BLaER1 treated with 17β-estradiol and CSF1 and Interleukin-3, amounts not matched to agents 10 nM and 100 nM (cell line): ENCODE results near the gene ABI3BP.

Source experiments
- H3K27ac ChIP-seq, 11 experiments: shearing (Covaris generic); formaldehyde crosslinking; 2 replicates each; pipeline ENCODE4 v1.8.1; 2022
- H3K27me3 ChIP-seq, 11 experiments: shearing (Covaris generic); formaldehyde crosslinking; 2 replicates each; pipeline ENCODE4 v1.8.1; 2022
- H3K36me3 ChIP-seq, 11 experiments: shearing (Covaris generic); formaldehyde crosslinking; 2 replicates each; pipeline ENCODE4 v1.8.1; 2022
- H3K4me1 ChIP-seq, 10 experiments: shearing (Covaris generic); formaldehyde crosslinking; 2 replicates each; pipeline ENCODE4 v1.8.1; 2022
- H3K4me2 ChIP-seq, 11 experiments: shearing (Covaris generic); formaldehyde crosslinking; 2 replicates each; pipeline ENCODE4 v1.8.1; 2022
- H3K4me3 ChIP-seq, 10 experiments: shearing (Covaris generic); formaldehyde crosslinking; 2 replicates each; pipeline ENCODE4 v1.8.1; 2022
- H3K9ac ChIP-seq, 11 experiments: shearing (Covaris generic); formaldehyde crosslinking; 2 replicates each; pipeline ENCODE4 v1.8.1; 2022
- H3K9me3 ChIP-seq, 11 experiments: shearing (Covaris generic); formaldehyde crosslinking; replicated peaks in 1 of 11; 2 replicates each; pipeline ENCODE4 v1.8.1; 2022
- H4K20me1 ChIP-seq, 11 experiments: shearing (Covaris generic); formaldehyde crosslinking; 2 replicates each; pipeline ENCODE4 v1.8.1; 2022
- Cebpa-rat ChIP-seq, 11 experiments: shearing (Covaris generic); IDR thresholded peaks; 2 replicates each; pipeline ENCODE4 v1.8.1; 2022

ABI3BP gene

DNA sequence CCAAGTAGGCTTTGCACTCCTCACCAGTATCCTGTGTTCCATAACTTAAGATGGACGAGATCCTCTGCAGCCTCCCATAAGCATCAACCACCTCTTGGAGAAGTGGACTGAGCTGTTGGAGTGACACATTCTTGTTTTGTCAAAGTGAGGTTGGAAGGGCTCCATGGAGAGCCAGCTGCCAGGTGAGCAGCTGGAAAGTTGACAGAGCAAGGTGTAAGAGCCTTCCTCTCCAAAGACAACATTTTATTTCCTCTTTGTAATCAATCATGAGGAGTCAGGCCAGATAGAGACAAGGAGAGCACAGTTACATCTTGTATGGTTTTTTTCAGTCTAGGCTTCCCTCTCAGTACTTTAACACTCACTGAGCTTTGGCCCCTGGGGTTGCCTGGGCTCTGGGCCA, 5.1 kb downstream of the ABI3BP start:
- TF ChIP-seq Cebpa-rat (IDR thresholded peaks at IDR 0.05), result no peak
- no peaks in the 10 kb centered on the region for H3K9me3 ChIP-seq
- H3K4me2 ChIP-seq, result no peak overlapping the region
- H3K27me3 ChIP-seq, result no peaks in the 10 kb centered on the region
- no peak overlapping the region for H3K9ac ChIP-seq
- H4K20me1 ChIP-seq, result no peaks in the 10 kb centered on the region
- H3K36me3 ChIP-seq, result no peaks in the 10 kb centered on the region
- no peak overlapping the region for H3K4me3 ChIP-seq
- H3K27ac ChIP-seq, result no peak overlapping the region
- no peaks in the 10 kb centered on the region for H3K4me1 ChIP-seq

- TF ChIP-seq Cebpa-rat (IDR thresholded peaks at IDR 0.05), result no peak
- Histone ChIP-seq H3K4me2 (no peak overlapping the region), H3K4me3 (no peak overlapping the region)
Observed at GRCh38 chr3:100984308-100984707, 8.9 kb downstream of the ABI3BP start.

DNA sequence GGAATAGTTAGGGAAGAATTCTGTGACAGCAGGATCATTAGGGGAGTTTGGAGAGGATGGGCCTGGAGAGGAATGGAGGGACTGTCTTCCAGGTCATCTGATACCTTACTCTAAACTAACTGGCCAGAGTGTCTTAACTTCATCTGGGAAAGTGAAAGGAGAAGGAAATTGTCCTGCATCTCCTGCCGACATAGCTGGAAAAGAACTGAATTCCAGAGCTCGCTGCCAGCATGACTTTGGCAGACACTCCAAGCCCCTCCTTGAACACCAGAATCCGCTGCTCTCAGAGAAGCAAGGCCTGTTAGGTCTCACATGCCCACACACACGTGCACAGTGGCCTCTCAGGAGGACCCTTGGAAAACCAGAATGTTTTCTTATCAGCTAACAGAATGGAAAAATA, 10.5 kb downstream of the ABI3BP start:
- Histone ChIP-seq H3K36me3 (no peaks in the 10 kb centered on the region), H3K4me1 (no peaks in the 10 kb centered on the region), H3K27ac (no peak overlapping the region), H3K9me3 (no peaks in the 10 kb centered on the region), H3K27me3 (no peaks in the 10 kb centered on the region), H4K20me1 (no peaks in the 10 kb centered on the region), H3K4me3 (no peak overlapping the region), H3K4me2 (no peak overlapping the region), H3K9ac (no peak overlapping the region)
- no peak for TF ChIP-seq Cebpa-rat (IDR thresholded peaks at IDR 0.05)

More at GRCh38 chr3:100984308-100984707, 8.9 kb downstream of the ABI3BP start:
- Histone ChIP-seq H3K27ac (no peak overlapping the region), H3K9ac (no peak overlapping the region), H3K9me3 (no peaks in the 10 kb centered on the region), H3K27me3 (no peaks in the 10 kb centered on the region), H3K36me3 (no peaks in the 10 kb centered on the region), H3K4me1 (no peaks in the 10 kb centered on the region), H4K20me1 (no peaks in the 10 kb centered on the region)

DNA sequence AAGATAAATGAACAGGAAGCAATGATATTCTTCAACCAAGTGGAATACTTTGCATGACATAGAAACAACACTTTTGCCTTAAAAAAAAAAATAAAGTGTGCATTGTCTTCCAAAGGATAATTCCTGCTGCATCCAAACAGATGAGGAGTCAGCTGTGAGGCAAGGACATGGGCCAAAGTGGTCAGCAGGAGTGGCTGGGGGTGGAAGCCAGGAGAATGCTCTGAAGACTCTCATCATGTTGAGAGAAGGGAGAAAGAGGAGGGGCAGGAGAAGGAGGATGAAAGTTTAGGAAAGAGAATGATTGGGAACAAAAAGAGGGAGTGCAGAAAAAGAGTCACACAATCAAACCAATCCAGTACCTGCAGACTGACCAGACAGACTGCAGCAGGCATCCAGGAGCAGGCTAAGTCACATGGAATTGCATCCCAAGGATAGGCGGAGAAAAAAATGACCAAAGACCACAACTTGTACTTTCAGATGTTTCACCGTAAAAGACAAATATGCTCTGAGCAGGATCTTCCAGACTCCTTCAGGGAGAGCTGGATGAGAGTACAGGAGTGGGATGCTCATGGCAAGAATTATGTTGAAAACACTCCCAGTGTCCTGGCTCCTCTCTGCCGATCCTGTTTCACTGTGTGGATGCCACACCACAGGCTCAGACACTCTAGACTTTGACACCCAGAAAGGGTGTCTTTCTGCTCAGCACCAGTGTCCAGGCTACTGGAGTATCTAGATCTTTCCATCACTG, 11.9 kb downstream of the ABI3BP start:
- Histone ChIP-seq H3K36me3 (no peaks in the 10 kb centered on the region), H3K9ac (no peak overlapping the region), H3K4me1 (no peaks in the 10 kb centered on the region), H3K4me2 (no peak overlapping the region), H3K9me3 (no peaks in the 10 kb centered on the region), H3K27me3 (no peaks in the 10 kb centered on the region), H3K4me3 (no peak overlapping the region), H4K20me1 (no peaks in the 10 kb centered on the region), H3K27ac (no peak overlapping the region)
- no peak for TF ChIP-seq Cebpa-rat (IDR thresholded peaks at IDR 0.05)

DNA sequence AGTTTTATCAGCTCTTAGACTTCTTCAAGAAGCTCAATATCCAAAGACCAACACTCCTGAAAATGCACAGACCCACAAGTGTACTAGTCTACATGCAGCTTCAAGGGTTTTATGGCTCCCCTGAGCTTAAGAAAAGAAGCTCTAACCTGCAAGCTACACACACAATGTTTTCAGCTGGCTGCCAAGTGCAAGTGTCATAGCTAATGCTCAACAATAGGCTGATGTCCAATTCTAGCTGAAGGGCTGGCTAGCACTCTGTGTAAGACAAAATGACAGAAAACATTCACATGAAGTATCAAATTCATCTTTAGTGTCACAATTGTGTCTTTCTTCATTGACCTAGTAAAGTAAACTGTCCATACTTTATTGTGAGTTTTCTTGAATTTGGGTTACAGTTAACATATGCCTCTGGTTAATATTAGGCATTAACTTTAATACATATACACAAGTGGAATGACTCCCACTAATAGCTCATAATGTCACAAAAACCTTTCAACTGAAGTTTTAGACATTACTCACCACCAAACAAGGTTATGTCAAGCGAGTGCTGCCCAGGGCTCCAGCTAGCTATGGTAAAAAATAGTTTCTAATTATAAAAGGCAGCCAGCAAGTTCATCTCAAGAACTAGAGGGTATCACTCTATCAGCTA, 15.1 kb downstream of the ABI3BP start:
- no peaks in the 10 kb centered on the region for H3K27me3 ChIP-seq
- H3K4me1 ChIP-seq, result no peaks in the 10 kb centered on the region
- no peak overlapping the region for H3K4me2 ChIP-seq
- no peaks in the 10 kb centered on the region for H4K20me1 ChIP-seq
- no peak overlapping the region for H3K27ac ChIP-seq
- no peak overlapping the region for H3K9ac ChIP-seq
- no peak overlapping the region for H3K4me3 ChIP-seq
- TF ChIP-seq Cebpa-rat (IDR thresholded peaks at IDR 0.05), result no peak
- no peaks in the 10 kb centered on the region for H3K36me3 ChIP-seq
- H3K9me3 ChIP-seq, result no peaks in the 10 kb centered on the region

DNA sequence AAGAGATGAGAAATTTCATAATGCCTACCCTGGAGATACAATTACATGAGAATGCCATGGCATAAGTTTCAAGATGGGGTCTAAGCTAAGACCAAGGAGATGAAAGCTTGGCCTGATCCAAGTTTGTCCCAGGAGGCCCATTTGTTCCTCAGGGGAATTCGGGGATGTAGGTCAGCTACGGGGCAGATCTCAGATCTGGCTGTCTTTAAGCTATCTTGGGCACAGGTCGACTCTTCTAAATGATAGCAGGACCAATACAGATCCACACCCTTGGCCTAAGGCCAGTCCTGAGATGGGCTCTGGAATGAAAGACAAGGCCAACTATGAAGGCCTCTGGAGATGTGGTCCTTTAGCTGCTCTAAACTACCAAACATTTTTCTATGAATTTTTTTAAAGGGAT, 16.6 kb downstream of the ABI3BP start:
- Histone ChIP-seq H3K27ac (no peak overlapping the region), H4K20me1 (no peaks in the 10 kb centered on the region), H3K4me3 (no peak overlapping the region), H3K36me3 (no peaks in the 10 kb centered on the region), H3K9me3 (no peaks in the 10 kb centered on the region), H3K9ac (no peak overlapping the region), H3K4me1 (no peaks in the 10 kb centered on the region), H3K4me2 (no peak overlapping the region), H3K27me3 (no peaks in the 10 kb centered on the region)
- TF ChIP-seq Cebpa-rat (IDR thresholded peaks at IDR 0.05), result no peak

DNA sequence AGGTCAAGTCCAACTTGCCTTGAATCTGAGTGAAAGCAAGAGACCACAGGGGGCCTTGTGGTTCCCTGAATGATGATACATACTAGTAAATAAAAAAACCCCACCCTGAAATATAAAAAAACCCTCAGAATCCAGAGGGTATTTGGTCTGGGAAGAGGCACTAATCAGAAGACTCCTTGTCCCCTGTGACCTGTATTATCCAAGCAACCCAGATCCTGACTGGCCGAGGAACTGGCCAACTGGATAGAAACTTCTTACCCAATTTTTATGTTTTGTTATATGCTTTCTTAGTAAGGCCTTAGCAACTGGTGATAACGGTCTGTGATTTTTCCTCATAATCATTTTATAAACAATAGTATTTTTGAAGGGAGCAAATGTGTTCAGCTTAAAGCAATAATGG, 17.5 kb downstream of the ABI3BP start:
- Histone ChIP-seq H3K36me3 (no peaks in the 10 kb centered on the region), H3K27me3 (no peaks in the 10 kb centered on the region), H3K9ac (no peak overlapping the region), H3K4me3 (no peak overlapping the region), H3K27ac (no peak overlapping the region), H3K4me1 (no peaks in the 10 kb centered on the region), H3K4me2 (no peak overlapping the region), H3K9me3 (no peaks in the 10 kb centered on the region), H4K20me1 (no peaks in the 10 kb centered on the region)
- no peak for TF ChIP-seq Cebpa-rat (IDR thresholded peaks at IDR 0.05)

GRCh38 chr3:100973594-100973993, 19.6 kb downstream of the ABI3BP start:
- H3K4me2 ChIP-seq, result no peak overlapping the region
- TF ChIP-seq Cebpa-rat (IDR thresholded peaks at IDR 0.05), result no peak
- H3K9me3 ChIP-seq, result no peaks in the 10 kb centered on the region
- no peaks in the 10 kb centered on the region for H3K27me3 ChIP-seq
- no peak overlapping the region for H3K27ac ChIP-seq
- H3K4me3 ChIP-seq, result no peak overlapping the region
- H3K4me1 ChIP-seq, result no peaks in the 10 kb centered on the region
- H4K20me1 ChIP-seq, result no peaks in the 10 kb centered on the region
- H3K9ac ChIP-seq, result no peak overlapping the region
- H3K36me3 ChIP-seq, result no peaks in the 10 kb centered on the region

DNA sequence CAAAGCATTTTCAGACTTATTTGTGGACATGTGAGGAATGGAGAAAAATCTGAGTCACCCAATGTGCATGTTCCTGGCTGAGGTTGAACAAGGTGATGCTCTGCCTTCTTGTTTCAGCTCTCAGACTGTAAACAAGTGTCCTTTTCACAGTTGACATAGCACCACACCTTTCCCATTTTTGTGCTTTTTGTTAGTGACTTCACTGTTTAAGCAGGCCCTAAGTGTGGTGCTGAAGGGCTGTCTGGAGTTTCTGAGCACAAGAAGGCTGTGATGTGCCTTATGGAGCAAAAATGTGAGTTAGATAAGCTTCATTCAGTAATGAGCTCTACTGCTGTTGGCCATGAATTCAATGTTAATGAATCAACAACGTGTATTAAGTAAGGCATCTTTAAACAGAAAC, 20.4 kb downstream of the ABI3BP start:
- Histone ChIP-seq H3K4me2 (no peak overlapping the region), H3K4me1 (no peaks in the 10 kb centered on the region), H3K27me3 (no peaks in the 10 kb centered on the region), H4K20me1 (no peaks in the 10 kb centered on the region), H3K9me3 (no peaks in the 10 kb centered on the region), H3K27ac (no peak overlapping the region), H3K9ac (no peak overlapping the region), H3K36me3 (no peaks in the 10 kb centered on the region), H3K4me3 (no peak overlapping the region)
- no peak for TF ChIP-seq Cebpa-rat (IDR thresholded peaks at IDR 0.05)

DNA sequence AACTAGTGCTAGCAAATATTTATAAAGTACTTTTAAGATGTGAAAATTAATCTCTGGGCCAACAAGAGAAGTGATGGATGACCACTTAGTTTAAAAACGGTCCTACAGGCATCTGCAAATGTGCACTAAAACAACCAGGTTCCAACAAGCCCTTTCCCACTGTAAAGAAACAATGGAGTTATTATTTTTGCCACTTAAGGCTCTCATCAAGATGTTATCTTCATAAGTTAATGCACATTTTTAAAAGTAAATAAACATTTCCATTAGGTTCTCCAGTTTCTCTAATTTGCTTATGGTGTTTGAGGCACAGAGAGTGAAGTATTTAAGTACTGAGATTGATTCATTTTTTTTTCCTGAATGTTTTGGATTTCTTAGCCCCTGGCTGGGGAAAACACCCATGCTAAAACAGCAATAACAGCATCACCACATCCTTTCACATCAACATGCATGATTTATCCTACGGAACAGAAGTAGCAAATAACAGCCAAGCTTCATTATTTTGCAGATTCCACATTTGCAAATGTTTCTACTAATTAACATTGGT, 20.8 kb downstream of the ABI3BP start:
- no peak for TF ChIP-seq Cebpa-rat (IDR thresholded peaks at IDR 0.05)
- Histone ChIP-seq H3K27me3 (no peaks in the 10 kb centered on the region), H3K36me3 (no peaks in the 10 kb centered on the region), H3K9me3 (no peaks in the 10 kb centered on the region), H3K4me1 (no peaks in the 10 kb centered on the region), H3K27ac (no peak overlapping the region), H3K4me3 (no peak overlapping the region), H3K9ac (no peak overlapping the region), H3K4me2 (no peak overlapping the region), H4K20me1 (no peaks in the 10 kb centered on the region)
